Measurements from ENCODE around the gene ARHGEF38.
"Not testable (repeated sequence)": the region's sequence is repeated elsewhere in the genome, so short reads cannot be mapped to it uniquely, and the experiment has no call there.

ARHGEF38 gene

GRCh38 chr4:105719204-105719603 is 166.8 kb downstream of the ARHGEF38 start:
- DNase-seq, result no peak

GRCh38 chr4:105725623-105726022 is 173.2 kb downstream of the ARHGEF38 start:
- no peak for DNase-seq

DNA sequence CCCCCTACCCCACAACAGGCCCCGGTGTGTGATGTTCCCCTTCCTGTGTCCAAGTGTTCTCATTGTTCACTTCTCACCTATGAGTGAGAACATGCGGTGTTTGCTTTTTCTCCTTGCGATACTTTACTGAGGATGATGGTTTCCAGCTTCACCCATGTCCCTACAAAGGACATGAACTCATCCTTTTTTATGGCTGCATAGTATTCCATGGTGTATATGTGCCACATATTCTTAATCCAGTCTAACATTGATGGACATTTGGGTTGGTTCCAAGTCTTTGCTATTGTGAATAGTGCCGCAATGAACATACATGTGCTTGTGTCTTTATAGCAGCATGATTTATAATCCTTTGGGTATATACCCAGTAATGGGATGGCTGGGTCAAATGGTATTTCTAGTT is 177.5 kb downstream of the ARHGEF38 start:
- not testable (repeated sequence) for DNase-seq
